VCaP (cell line): Measurements from ENCODE around the gene SEMA7A.

Source experiments
- H3K27ac ChIP-seq: fragments of 450-650 bp; 2 replicates; pipeline ENCODE4 v1.5.1; 2017
- TF ChIP-seq, protein P1 (sequence below): fragments of 450-650 bp; conservative IDR thresholded peaks from 2 replicates; pipeline ENCODE4 v1.5.1; 2017; ENCODE audit warnings: mild to moderate bottlenecking, moderate library complexity

Gene SEMA7A

DNA sequence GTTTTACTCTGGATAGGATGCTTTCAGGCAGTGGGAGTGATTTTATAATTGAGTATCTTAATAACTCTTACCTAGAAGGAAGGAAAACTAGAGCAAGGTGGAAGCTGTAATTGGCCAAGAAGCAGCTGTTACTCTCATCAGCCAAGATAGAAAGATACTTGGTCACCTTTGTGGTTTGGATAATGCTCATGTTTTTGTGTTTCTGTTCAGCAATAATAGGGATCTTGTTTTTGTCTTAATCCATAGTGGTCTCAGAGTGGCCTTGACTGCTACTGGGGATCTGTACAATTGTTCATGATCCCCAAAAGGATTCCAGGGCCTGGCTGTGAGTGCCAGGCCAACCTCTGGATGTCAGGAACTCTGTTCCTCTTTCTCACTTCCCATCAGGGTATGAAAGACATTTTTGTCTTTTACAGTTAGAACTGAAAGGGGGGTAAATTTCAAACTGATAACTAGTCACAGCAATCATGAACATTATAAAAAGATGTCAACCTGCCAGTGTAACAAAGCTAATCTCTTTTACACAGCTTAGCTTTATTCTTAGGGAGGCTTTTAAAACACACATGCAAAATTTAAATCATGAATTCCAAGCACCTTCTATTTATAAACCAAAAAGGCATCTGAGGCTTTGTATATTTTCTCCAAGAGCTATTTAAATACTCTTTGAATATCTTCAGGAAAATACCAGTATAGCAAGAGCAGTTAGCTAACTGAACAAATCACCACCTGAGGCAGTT is 21.2 kb upstream of the SEMA7A start:
- TF ChIP-seq, protein P1, sequence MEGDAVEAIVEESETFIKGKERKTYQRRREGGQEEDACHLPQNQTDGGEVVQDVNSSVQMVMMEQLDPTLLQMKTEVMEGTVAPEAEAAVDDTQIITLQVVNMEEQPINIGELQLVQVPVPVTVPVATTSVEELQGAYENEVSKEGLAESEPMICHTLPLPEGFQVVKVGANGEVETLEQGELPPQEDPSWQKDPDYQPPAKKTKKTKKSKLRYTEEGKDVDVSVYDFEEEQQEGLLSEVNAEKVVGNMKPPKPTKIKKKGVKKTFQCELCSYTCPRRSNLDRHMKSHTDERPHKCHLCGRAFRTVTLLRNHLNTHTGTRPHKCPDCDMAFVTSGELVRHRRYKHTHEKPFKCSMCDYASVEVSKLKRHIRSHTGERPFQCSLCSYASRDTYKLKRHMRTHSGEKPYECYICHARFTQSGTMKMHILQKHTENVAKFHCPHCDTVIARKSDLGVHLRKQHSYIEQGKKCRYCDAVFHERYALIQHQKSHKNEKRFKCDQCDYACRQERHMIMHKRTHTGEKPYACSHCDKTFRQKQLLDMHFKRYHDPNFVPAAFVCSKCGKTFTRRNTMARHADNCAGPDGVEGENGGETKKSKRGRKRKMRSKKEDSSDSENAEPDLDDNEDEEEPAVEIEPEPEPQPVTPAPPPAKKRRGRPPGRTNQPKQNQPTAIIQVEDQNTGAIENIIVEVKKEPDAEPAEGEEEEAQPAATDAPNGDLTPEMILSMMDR: no peak
- no peak overlapping the region for H3K27ac ChIP-seq

DNA sequence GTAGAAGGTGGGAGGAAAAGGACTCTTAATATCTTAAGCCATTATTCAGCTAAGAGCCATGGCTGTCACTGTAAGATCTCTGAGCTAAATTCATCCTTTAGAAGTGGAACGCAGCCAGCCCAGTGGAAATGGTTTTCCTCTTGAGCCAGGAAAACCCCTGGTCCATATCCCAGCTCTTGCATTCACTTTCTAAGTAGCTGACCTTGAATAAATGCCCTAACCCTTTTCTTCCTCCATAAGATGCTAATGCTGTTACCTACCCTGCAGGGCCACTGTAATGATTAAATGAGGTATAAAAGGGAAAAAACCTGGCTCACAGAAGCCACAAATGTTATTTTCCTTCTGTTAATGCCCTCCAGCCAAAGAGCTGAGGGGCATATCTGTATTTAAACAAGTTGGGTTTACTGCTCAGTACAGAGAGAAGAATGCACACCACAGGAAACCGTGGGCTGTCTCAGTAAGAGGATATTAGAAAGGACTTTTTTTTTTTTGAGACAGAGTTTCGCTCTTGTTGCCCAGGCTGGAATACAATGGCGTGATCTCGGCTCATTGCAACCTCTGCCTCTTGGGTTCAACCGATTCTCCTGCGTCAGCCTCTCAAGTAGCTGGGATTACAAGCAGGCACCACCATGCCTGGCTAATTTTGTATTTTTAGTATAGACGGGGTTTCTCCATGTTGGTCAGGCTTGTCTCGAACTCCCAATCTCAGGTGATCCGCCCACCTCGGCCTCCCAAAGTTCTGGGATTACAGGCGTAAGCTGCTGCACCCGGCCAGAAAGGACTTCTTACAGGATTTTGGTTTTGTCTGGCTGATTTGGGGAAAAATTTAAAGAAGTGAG is 20.4 kb upstream of the SEMA7A start:
- no peak overlapping the region for H3K27ac ChIP-seq
- TF ChIP-seq, protein P1: no peak

DNA sequence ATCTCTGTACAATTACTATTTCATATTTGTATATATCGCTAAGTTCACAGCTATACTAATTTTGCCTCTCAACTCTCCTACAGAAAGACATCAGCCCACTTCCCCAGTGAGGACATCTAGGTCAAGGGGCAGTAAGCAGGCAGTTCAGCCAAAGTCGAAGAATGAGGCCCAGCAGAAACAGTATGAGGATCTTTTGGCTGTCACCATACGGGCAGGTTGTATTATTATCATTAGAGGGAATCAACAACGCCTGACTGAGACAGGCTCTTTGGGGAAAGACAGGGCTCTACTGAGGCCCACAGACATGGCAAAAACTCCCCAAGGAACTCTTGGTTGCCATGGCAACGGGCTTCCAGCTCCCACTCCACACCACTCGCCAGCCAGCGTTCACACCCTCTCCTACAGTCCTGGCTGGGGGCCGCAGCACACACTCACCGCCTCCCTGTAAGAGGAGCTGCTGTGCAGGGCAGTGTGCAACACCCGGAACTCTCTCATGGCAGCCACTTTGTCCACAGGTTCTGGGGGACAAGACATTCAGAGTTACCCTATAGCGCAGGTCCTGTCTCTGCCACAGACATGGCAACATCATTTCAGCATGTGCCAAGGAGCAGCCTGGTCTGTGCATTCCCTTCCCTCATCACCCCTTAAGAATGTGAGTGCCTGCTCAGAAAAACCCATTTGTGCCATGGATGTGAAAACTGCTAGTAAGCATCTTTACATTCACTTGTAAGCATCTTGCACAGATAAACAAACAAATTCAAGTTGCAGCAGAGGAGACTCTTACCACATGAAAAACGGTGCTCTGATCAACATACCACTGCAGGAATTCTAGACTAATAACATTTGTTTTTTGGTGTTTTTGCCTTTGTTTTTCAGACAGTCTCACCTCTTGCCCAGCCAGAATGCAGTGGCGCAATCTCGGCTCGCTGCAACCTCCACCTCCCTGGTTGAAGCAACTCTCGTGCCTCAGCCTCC is 18.4 kb upstream of the SEMA7A start:
- no peak overlapping the region for H3K27ac ChIP-seq
- TF ChIP-seq, protein P1: no peak

DNA sequence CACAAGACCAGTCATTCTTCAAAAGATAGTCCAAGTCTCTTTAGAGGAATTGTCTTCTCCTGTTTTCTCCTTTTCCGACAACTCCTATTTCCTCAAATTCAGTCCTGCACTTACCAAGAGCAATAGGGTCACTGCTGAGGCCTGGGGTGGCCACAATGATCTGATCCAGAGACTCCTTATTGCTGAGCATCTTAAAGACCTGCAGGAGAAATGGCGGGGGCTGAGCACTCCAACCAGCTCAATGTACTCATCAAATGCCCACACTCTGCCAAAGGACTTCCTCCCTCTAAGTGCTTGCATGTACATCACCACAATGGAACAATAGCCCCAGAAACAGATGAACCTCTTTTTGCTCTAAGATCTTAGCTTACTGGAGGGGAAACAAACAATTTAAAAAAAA is 17.6 kb upstream of the SEMA7A start:
- no peak overlapping the region for H3K27ac ChIP-seq
- TF ChIP-seq, protein P1: no peak

DNA sequence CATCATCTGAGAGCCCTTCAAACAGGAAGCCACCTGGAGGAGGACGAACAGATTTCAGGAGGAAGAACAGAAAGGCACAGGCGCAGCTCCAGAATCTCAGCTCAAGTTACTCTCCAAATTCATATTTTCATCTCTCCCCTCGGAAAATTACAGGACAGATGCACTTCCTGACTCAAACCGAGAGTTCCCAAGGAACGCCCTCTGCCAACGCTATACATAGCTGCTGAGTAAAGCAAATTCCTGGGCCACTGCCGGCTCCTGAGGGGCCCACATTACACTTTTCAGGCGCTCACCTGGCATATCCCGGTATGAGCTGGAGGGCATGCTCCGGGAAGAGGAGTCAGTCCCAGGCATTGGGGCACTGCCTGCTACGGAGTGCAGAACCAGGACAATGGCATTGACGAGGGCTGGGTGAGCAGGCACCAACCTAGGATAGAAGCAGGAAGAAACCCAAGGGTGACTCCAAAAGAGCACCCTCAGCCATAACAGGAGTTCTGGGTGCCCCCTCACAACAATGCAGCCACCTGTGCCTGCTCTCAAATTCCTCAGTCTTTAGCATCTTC is 16.0 kb upstream of the SEMA7A start:
- TF ChIP-seq, protein P1: no peak
- no peak overlapping the region for H3K27ac ChIP-seq

DNA sequence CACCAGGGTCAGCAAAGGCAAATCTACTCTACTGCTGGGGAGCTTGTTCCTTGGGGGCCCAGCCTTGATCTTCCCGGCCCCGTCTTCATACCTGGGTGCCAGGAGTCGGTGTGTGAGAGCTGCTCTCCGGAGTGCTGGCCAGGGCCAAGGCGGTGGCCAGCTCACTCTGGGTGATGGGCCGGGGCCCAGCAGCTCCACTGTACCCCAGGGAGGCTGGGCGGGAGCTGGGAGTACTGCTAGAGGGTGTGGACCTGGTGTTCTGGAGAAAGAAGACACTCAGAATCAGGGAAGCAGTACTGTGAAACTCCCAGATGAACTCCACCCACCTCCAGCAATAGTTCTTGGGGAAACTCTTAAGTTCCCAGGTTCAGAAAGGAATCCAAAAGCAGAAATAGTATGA is 15.3 kb upstream of the SEMA7A start:
- TF ChIP-seq, protein P1: no peak
- H3K27ac ChIP-seq: no peak overlapping the region
